Frontal cortex (tissue), 4 donors: Measurements from ENCODE around the gene RASSF4. TPM values are rescaled to one million over a fixed set of nuclear protein-coding genes. Genes with fewer than 3 reads are reported as not detected.
A peak's percentile ranks its signal among the peaks of the same experiment; 100 is the strongest.

Experiments used
- DNase-seq, 2 donors: peaks; one replicate each; pipeline ENCODE4 v3.0.0; 2012; ENCODE audit warnings: low spot score in 2 of 2
- FAIRE-seq: peaks from 2 replicates; lab custom pipeline; 2012; peaks lifted over from hg19 to GRCh38; lab: Jason Lieb, UNC
- total RNA-seq: library from RNA; depleted of rRNA; stranded (reverse); fragments of >200 nt; gene quantifications from one replicate; pipeline ENCODE4 v1.2.3, GENCODE V29; 2014
- donor health status: control.
- donor health status: control.
- donor health status: control.

RASSF4 gene, protein sequence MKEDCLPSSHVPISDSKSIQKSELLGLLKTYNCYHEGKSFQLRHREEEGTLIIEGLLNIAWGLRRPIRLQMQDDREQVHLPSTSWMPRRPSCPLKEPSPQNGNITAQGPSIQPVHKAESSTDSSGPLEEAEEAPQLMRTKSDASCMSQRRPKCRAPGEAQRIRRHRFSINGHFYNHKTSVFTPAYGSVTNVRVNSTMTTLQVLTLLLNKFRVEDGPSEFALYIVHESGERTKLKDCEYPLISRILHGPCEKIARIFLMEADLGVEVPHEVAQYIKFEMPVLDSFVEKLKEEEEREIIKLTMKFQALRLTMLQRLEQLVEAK
- total RNA-seq, result 8.6 TPM

DNA sequence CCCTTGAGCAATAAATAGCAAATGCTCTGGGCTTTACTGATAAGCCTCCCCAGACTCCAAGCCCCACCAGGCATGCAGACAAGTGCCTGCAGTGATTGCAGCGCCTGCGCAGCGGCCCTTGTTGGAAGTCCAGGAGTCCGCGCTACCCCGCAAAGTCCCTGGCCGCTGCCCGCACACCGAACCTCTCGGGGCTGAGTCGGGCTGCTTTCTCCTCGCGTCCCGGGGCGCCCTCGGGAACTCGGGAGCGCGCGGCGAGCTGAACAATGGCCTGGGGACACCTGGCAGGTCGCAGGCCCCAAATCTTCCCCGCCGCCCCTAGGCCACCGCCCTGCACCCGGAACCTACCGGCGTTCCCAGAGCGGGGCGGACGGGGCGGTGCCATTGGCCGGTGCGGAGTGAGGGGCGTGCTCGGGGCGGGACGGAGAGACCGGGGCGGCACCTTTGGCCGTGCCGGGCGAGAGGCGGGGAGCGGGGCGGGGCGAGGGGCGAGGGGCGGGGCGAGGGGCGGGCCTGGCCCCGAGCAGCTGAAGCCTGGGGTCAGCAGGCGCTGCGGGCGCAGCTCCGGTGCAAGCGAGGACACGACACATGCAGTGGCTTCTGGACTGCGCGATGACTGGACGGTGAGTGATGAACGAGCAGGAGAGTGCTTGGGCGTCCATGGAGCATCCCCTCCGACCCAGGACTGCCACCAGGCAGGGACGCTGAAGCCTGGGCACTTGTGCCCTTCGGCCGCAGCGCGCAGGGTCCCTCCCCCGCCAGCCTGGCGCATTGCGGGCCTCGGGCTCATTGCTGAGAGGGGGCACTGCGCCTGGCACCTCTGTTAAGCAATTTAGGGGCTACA lies at the start of gene RASSF4:
Gene RASSF4, plus strand, starts transcription at position 556 of the 841 bp plus-strand sequence. CDS start 10,401 bp downstream, outside the sequence.
- DNase-seq (peak; percentile 95 to 97), FAIRE-seq (no peak)

GRCh38 chr10:44909910-44910309 lies 49.7 kb upstream of the RASSF4 start:
- no peak for DNase-seq
- FAIRE-seq, result no peak

DNA sequence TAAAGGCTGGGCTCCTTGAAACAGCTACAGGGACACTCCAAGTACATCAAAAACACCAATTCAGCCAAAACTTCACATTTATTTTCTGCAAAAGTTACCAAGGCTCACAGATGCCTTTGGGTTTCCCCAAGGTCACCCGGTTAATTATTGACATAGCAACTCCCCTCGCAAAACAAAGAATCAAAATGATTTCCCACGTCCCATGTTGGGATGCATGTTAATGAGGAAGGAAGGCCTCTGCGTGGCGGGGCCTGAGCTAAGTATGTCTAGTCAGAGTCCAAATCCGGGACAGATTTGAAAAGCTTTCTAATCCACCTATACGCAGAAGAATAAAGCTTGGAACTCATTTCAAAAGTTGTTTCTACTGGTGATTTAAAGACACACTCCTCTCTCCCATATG lies 49.0 kb upstream of the RASSF4 start:
- DNase-seq, result no peak
- no peak for FAIRE-seq

GRCh38 chr10:44911081-44911540 lies 48.5 kb upstream of the RASSF4 start, which contains the start of gene TMEM72:
Gene TMEM72, plus strand, starts transcription at chr10:44911337. Its CDS starts 176 bp downstream, at chr10:44911513.
- DNase-seq, result no peak
- FAIRE-seq, result no peak

GRCh38 chr10:44911951-44912350 lies 47.7 kb upstream of the RASSF4 start:
- DNase-seq, result no peak

GRCh38 chr10:44913350-44914081 lies 46.1 kb upstream of the RASSF4 start:
- DNase-seq (no peak), FAIRE-seq (no peak)

More at GRCh38 chr10:44911951-44912350, 47.7 kb upstream of the RASSF4 start:
- no peak for FAIRE-seq

DNA sequence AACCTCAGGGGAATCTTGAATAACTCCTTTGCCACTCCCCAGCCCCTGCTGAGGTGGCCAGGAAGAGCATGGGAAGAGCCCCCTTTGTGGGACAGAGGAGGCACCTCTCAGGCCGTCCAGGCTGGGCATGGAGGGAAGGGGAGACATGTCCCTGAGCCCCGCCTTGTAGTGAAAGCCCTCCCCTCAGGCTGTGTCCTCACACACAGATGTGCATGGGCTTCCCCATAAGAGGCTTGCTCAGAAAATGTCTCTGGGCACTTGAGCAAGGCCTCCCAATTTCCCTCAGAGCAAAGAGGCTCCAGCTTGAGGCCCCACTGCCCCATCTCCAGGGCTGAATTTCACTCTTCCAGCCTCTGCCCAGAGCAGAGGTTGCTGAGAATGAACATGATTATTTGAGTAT lies 44.7 kb upstream of the RASSF4 start:
- DNase-seq (no peak), FAIRE-seq (no peak)

- no peak for FAIRE-seq
- DNase-seq, result no peak
Observed at GRCh38 chr10:44916429-44916828, 43.2 kb upstream of the RASSF4 start.

DNA sequence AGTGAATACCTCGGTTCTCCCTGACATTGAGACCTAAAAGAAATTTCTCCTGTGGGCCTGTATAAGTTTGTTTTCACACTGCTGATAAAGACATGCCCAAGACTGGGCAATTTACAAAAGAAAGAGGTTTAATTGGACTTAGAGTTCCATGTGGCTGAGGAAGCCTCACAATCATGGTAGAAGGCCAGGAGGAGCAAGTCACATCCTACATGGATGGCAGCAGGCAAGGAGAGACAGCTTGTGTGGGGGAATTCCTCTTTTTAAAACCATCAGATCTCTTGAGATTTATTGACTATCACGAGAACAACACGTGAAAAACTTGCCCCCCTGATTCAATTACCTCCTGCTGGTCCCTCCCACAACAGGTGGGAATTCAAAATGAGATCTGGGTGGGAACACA lies 41.8 kb upstream of the RASSF4 start:
- no peak for FAIRE-seq

GRCh38 chr10:44920252-44920651 lies 39.4 kb upstream of the RASSF4 start:
- DNase-seq, result no peak
- no peak for FAIRE-seq

More for the DNA sequence above, 41.8 kb upstream of the RASSF4 start:
- no peak for DNase-seq

DNA sequence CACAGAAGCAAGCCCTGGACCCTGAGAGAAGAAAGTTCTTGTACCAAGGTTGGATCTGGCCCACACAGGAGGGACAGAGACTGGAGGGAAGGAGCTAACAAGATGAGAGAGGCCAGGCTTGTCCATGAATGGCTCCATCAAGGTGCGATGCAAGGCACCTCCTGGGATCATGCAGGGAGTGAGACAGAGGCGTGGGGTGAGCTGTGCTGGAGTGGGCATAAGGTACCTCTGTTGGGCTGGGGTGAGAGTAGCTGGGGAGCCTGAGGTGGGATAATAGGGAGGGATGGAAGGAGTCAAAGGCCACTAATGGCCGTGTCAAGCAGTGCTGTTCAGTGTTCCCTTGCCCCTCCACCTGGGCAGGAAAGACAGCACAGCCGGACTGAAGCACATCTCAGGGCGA lies 38.5 kb upstream of the RASSF4 start:
- DNase-seq (no peak), FAIRE-seq (no peak)

- FAIRE-seq, result no peak
Observed at GRCh38 chr10:44921506-44921905, 38.1 kb upstream of the RASSF4 start.

DNA sequence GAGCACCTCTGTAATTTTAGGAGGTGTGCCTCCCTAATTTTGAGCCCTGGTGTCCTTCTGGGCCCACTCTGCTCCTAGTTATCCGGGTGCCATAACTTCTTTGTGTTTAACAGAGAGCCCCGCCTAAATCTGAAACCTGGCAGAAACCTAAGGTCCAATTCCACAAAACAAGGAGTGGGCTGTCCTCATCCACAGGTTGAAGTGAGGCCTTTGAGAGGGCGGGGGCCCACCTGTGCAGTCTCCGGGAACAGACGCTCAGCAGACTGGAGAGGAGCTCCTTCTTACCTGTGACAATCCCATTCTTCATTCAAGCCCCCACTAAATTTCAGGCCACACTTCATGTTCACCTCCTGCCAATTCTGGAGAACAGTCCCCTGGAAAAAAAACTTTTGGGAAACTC lies 37.6 kb upstream of the RASSF4 start:
- DNase-seq, result no peak
- no peak for FAIRE-seq

More at GRCh38 chr10:44921506-44921905, 38.1 kb upstream of the RASSF4 start:
- no peak for DNase-seq

- DNase-seq, result no peak
- FAIRE-seq, result no peak
Observed at GRCh38 chr10:44922796-44923545, 36.6 kb upstream of the RASSF4 start.

GRCh38 chr10:44923611-44924010 lies 36.0 kb upstream of the RASSF4 start:
- FAIRE-seq (no peak), DNase-seq (no peak)

GRCh38 chr10:44924261-44925040 lies 35.2 kb upstream of the RASSF4 start:
- DNase-seq (no peak), FAIRE-seq (no peak)

- DNase-seq (no peak), FAIRE-seq (no peak)
Observed at GRCh38 chr10:44925224-44925623, 34.4 kb upstream of the RASSF4 start.

DNA sequence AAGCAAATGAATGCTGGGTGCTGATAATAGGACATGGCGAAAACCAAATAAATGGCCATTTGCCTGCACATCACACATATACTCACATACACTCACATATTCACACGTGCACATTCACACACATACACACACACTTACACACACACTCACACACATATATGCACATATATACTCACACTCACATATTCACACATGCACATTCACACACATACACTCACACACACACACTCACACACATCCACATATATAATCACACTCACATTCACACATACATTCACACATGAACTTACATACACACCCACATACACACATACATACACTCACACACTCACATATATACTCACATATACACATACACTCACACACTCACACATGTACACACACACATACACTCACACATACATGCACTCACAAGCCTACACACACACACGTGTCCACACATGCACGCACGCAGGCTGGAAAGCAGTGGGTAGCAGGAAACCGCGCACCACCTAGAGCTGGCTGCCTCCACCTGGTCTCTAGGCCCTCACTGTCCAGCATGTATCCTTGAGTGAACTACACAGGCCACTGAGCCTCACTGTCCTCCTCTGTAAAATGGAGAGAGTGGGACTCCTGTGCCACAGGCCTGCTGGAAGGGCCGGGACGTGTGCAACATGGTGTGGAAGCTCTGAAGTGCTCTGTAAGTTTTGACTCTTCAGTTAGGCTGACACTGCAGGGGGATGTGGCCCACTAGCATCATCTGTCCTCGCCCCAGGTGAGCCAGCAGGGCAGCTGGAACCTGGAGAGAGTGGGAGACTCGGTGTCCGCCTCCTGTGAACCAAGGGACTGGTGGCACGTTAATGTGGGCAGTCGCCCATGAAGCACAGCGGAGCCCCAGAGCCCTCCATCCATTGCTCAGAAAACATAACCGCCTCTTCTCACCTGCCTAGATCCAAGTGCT lies 33.5 kb upstream of the RASSF4 start:
- FAIRE-seq (no peak), DNase-seq (no peak)
